Activated CD4-positive, alpha-beta T cell treated with anti-CD3 and anti-CD28 coated beads, Interleukin-2, amount 10 ng/mL, durations not matched to agents 7 days and 5 days (primary cell): ENCODE results near the gene ZNF527. TPM values are rescaled to one million over a fixed set of nuclear protein-coding genes. Genes with fewer than 3 reads are reported as not detected.
"Not testable (repeated sequence)": the region's sequence is repeated elsewhere in the genome, so short reads cannot be mapped to it uniquely, and the experiment has no call there.

Experiments used
- CTCF ChIA-PET: fragments of 350-600 bp; sonication (Branson Sonifier 250); formaldehyde crosslinking; loops from one replicate; lab custom pipeline; 2021; ENCODE audit warnings: antibody characterized with exemption; lab: Charles Lee
- POLR2A ChIA-PET: fragments of 350-600 bp; sonication (Branson Sonifier 250); formaldehyde crosslinking; loops from one replicate; lab custom pipeline; 2021; ENCODE audit warnings: antibody characterized with exemption; lab: Charles Lee
- DNase-seq: peaks from one replicate; pipeline ENCODE4 v3.0.0-alpha.2; 2020
- H3K27ac Mint-ChIP-seq: one replicate; pipeline ENCODE4 v1.8.0; 2021; ENCODE audit warnings: mild to moderate bottlenecking, moderate library complexity, mixed read lengths
- H3K27me3 Mint-ChIP-seq: one replicate; pipeline ENCODE4 v1.8.0; 2021; ENCODE audit warnings: mixed read lengths
- H3K36me3 Mint-ChIP-seq: one replicate; pipeline ENCODE4 v1.8.0; 2021; ENCODE audit warnings: low read depth, mixed read lengths
- H3K4me1 Mint-ChIP-seq: one replicate; pipeline ENCODE4 v1.8.0; 2021; ENCODE audit warnings: mixed read lengths
- H3K4me3 Mint-ChIP-seq: one replicate; pipeline ENCODE4 v1.8.0; 2021; ENCODE audit warnings: mild to moderate bottlenecking, moderate library complexity, mixed read lengths
- H3K9me3 Mint-ChIP-seq: one replicate; pipeline ENCODE4 v1.8.0; 2021; ENCODE audit warnings: mixed read lengths
- total RNA-seq, 2 experiments: library from RNA; stranded (reverse); gene quantifications; one replicate each; pipeline ENCODE4 v1.2.3, GENCODE V29; 2021

ZNF527 gene
- total RNA-seq, 2 experiments from 2014 or later = 7.8 to 8.8 TPM

- Mint-ChIP-seq H3K4me1 (peaks cover 22% of the 10 kb centered on the region), H3K4me3 (peak overlapping the region; percentile 93), H3K36me3 (peaks cover 13% of the 10 kb centered on the region), H3K27ac (peak overlapping the region; percentile 97), H3K9me3 (peaks cover 24% of the 10 kb centered on the region)
- ChIA-PET POLR2A (interaction anchor here (0.7 to 1.4 kb wide), 7 partner anchors 34 to 292 kb away, joined by 3 to 4 read pairs (median 3); partner anchors contain the start of genes ZNF420, ZNF569 and ZNF571), CTCF (interaction anchor here (0.6 to 1.3 kb wide), 5 partner anchors 36 to 885 kb away, joined by 3 to 5 read pairs (median 3); partner anchors contain the start of genes ZNF540, ZNF569 and ZNF571)
- not testable (repeated sequence) for DNase-seq, H3K27me3 Mint-ChIP-seq
Observed at GRCh38 chr19:37370386-37370879, 466 bp upstream of the ZNF527 start.

GRCh38 chr19:37389234-37389633, 18.3 kb downstream of the ZNF527 start:
- H3K4me1 Mint-ChIP-seq = no peaks in the 10 kb centered on the region
- H3K4me3 Mint-ChIP-seq = no peak overlapping the region
- no peak for DNase-seq
- peaks cover 55% of the 10 kb centered on the region for H3K36me3 Mint-ChIP-seq
- H3K9me3 Mint-ChIP-seq = peaks cover 74% of the 10 kb centered on the region
- POLR2A ChIA-PET = no interaction called here
- H3K27me3 Mint-ChIP-seq = no peaks in the 10 kb centered on the region
- CTCF ChIA-PET = interaction anchor here (0.6 kb wide), 2 partner anchors 315 to 805 kb away, joined by 3 read pairs; no protein-coding TSS in a partner anchor
- no peak overlapping the region for H3K27ac Mint-ChIP-seq

GRCh38 chr19:37391399-37391798, 20.5 kb downstream of the ZNF527 start:
- H3K27ac Mint-ChIP-seq, POLR2A ChIA-PET, DNase-seq, H3K4me1 Mint-ChIP-seq, CTCF ChIA-PET, H3K27me3 Mint-ChIP-seq, H3K4me3 Mint-ChIP-seq: not testable (repeated sequence)
- Mint-ChIP-seq H3K36me3 (peaks cover 38% of the 10 kb centered on the region), H3K9me3 (peaks cover 65% of the 10 kb centered on the region)

- ChIA-PET CTCF (no interaction called here), POLR2A (no interaction called here)
- no peak for DNase-seq
- H3K36me3 Mint-ChIP-seq = peaks cover 5% of the 10 kb centered on the region
- H3K4me1 Mint-ChIP-seq = no peaks in the 10 kb centered on the region
- peaks cover 62% of the 10 kb centered on the region for H3K9me3 Mint-ChIP-seq
- no peaks in the 10 kb centered on the region for H3K27me3 Mint-ChIP-seq
- H3K27ac Mint-ChIP-seq = no peak overlapping the region
- H3K4me3 Mint-ChIP-seq = no peak overlapping the region
Observed at GRCh38 chr19:37401078-37401477, 30.2 kb downstream of the ZNF527 start.

GRCh38 chr19:37403403-37403802, 32.5 kb downstream of the ZNF527 start:
- Mint-ChIP-seq H3K27me3 (no peaks in the 10 kb centered on the region), H3K9me3 (peaks cover 65% of the 10 kb centered on the region)
- POLR2A ChIA-PET = no interaction called here

GRCh38 chr19:37406140-37406846, 35.4 kb downstream of the ZNF527 start:
- POLR2A ChIA-PET, H3K4me3 Mint-ChIP-seq, H3K27ac Mint-ChIP-seq, H3K36me3 Mint-ChIP-seq, H3K27me3 Mint-ChIP-seq, DNase-seq, H3K4me1 Mint-ChIP-seq, CTCF ChIA-PET: not testable (repeated sequence)
- H3K9me3 Mint-ChIP-seq = peaks cover 58% of the 10 kb centered on the region

More at GRCh38 chr19:37403403-37403802, 32.5 kb downstream of the ZNF527 start:
- DNase-seq = no peak
- CTCF ChIA-PET = no interaction called here
- no peaks in the 10 kb centered on the region for H3K4me1 Mint-ChIP-seq
- no peak overlapping the region for H3K4me3 Mint-ChIP-seq
- peaks cover 5% of the 10 kb centered on the region for H3K36me3 Mint-ChIP-seq
- H3K27ac Mint-ChIP-seq = no peak overlapping the region

- Mint-ChIP-seq H3K27ac (no peak overlapping the region), H3K36me3 (peaks cover 43% of the 10 kb centered on the region), H3K4me3 (no peak overlapping the region), H3K27me3 (no peaks in the 10 kb centered on the region), H3K4me1 (no peaks in the 10 kb centered on the region), H3K9me3 (peaks cover 57% of the 10 kb centered on the region)
- CTCF ChIA-PET = no interaction called here
- POLR2A ChIA-PET = no interaction called here
- DNase-seq = no peak
Observed at GRCh38 chr19:37412700-37413099, 41.8 kb downstream of the ZNF527 start.

- no peaks in the 10 kb centered on the region for H3K27me3 Mint-ChIP-seq
- CTCF ChIA-PET = no interaction called here
- H3K36me3 Mint-ChIP-seq = peaks cover 48% of the 10 kb centered on the region
- no peak overlapping the region for H3K27ac Mint-ChIP-seq
- POLR2A ChIA-PET = no interaction called here
- no peak overlapping the region for H3K4me3 Mint-ChIP-seq
- no peak for DNase-seq
- no peaks in the 10 kb centered on the region for H3K4me1 Mint-ChIP-seq
- H3K9me3 Mint-ChIP-seq = peaks cover 55% of the 10 kb centered on the region
Observed at GRCh38 chr19:37413313-37414084, 42.6 kb downstream of the ZNF527 start.

Other genes starting within 250 kb of the ZNF527 start
- 10 to 100 TPM in 1 of 2 experiments, 1 to 10 TPM in 1; 9.2 to 10.9 TPM for gene ZNF585A, start 198.4 kb upstream of the ZNF527 start, total RNA-seq
- 10 to 100 TPM; 12.0 to 15.7 TPM for gene ZNF585B, start 160.6 kb upstream of the ZNF527 start, total RNA-seq
- 10 to 100 TPM; 12.4 TPM for gene ZNF383, start 152.9 kb upstream of the ZNF527 start, total RNA-seq
- gene ZNF569, start 96.3 kb downstream of the ZNF527 start, total RNA-seq = 10 to 100 TPM in 1 of 2 experiments, 1 to 10 TPM in 1; 8.0 to 10.4 TPM
- 1 to 10 TPM; 6.1 to 7.3 TPM for gene ZNF570, start 98.3 kb downstream of the ZNF527 start, total RNA-seq
- 1 to 10 TPM; 4.1 to 4.9 TPM for gene ZNF793, start 135.8 kb downstream of the ZNF527 start, total RNA-seq
- 1 to 10 TPM; 1.6 to 2.4 TPM for gene ZNF571, start 223.7 kb downstream of the ZNF527 start, total RNA-seq
- gene ZNF540, start 223.8 kb downstream of the ZNF527 start, total RNA-seq = 1 to 10 TPM; 1.2 to 1.8 TPM